ENCODE data around the gene MICA. TPM values are rescaled to one million over a fixed set of nuclear protein-coding genes. Genes with fewer than 3 reads are reported as not detected.
"Not testable (repeated sequence)": the region's sequence is repeated elsewhere in the genome, so short reads cannot be mapped to it uniquely, and the experiment has no call there.

The MICA gene
- polyA plus RNA-seq, 3 donors = 5.6 to 16.5 (median 6.9) TPM

DNA sequence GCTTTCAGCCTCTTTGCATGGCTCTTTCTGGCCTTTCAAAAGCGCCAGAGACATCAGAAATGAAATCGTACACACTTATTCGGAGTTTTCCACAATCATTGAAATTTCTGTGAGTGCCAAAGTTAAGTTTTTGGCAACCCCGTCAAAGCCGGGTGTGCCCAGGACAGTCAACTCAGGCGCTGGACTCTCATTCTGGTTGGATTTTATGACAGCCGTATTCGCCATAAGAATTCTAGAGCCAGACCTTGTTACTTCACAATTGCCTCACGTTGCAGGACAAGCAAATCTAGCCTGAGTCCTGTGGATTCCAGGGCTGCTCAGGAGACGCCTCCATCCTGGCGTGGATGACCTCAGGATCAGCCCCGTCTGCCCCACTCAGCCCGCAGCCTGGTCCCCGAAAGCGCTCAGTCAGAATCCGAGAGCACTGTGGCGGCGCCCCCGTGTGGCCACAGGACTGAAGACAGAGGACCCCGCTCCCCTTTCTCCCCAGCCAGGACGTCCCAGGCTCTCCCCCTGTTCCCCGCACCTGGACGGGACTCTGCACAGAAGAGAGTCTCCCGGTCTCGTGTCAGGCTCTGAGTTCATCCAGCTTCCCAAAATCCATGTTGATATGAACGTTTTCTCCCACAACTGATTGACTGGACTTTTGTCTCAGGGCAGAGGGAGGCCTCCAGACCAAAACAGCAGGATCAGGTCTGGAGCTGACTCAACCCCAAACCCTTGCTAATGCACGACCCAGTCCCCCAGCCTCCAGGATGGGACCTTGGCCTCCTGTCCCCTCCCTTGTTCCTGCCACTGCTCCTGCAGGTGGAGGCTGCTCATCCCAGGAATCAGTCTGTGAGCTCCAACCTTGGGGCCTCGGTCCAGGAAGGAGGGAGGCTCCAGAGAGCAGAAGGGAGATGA, 38.2 kb downstream of the MICA start:
- no peaks in the 10 kb centered on the region for H4K20me1 ChIP-seq (ENCODE audit: insufficient read depth, low read length)
- WGBS (ENCODE audit: insufficient coverage) = 17% methylated on average over 25 of the region's 28 CpGs
- no peak overlapping the region for H3K4me3 ChIP-seq (replicated peaks in 1 of 3; ENCODE audit: low read depth in 2 of 3, low read length in 3 of 3)
- H3K27ac ChIP-seq (ENCODE audit: low read depth in 1 of 2, low read length in 2 of 2) = no peak overlapping the region
- H3K4me2 ChIP-seq (replicated peaks; ENCODE audit: extremely low read depth, low read length, poor library complexity, severe bottlenecking) = no peak overlapping the region
- peaks cover 6 to 44% of the 10 kb centered on the region in 2 donors for H3K27me3 ChIP-seq (ENCODE audit: control insufficient read depth in 2 of 2, insufficient read depth in 2 of 2, low read length in 2 of 2)
- H3K9ac ChIP-seq (ENCODE audit: insufficient read depth, low read length, poor library complexity, severe bottlenecking) = no peak overlapping the region
- H2AFZ ChIP-seq (ENCODE audit: insufficient read depth, low read depth, low read length, poor library complexity, severe bottlenecking) = peak overlapping the region; percentile 4
- H3K36me3 Mint-ChIP-seq = peaks cover 0 to 3% of the 10 kb centered on the region in 2 donors
- H3K4me1 Mint-ChIP-seq = peaks cover 6% of the 10 kb centered on the region
- H3K4me3 Mint-ChIP-seq = peak overlapping the region in 1 of 2 donors; percentile 21
- peaks cover 6 to 20% (median 11%) of the 10 kb centered on the region in 7 donors for H3K9me3 Mint-ChIP-seq
- peaks cover 0 to 3% of the 10 kb centered on the region in 2 donors for H3K9me3 ChIP-seq (replicated peaks in 1 of 2; ENCODE audit: control insufficient read depth in 1 of 2, insufficient read depth in 1 of 2, low read length in 2 of 2)
- peaks cover 24 to 62% (median 29%) of the 10 kb centered on the region in 3 donors for H3K27me3 Mint-ChIP-seq (ENCODE audit: low read depth in 3 of 3)
- no peaks in the 10 kb centered on the region for H3K4me1 ChIP-seq (ENCODE audit: control insufficient read depth in 1 of 2, insufficient read depth in 2 of 2, low read length in 2 of 2)
- TF ChIP-seq, protein P1, sequence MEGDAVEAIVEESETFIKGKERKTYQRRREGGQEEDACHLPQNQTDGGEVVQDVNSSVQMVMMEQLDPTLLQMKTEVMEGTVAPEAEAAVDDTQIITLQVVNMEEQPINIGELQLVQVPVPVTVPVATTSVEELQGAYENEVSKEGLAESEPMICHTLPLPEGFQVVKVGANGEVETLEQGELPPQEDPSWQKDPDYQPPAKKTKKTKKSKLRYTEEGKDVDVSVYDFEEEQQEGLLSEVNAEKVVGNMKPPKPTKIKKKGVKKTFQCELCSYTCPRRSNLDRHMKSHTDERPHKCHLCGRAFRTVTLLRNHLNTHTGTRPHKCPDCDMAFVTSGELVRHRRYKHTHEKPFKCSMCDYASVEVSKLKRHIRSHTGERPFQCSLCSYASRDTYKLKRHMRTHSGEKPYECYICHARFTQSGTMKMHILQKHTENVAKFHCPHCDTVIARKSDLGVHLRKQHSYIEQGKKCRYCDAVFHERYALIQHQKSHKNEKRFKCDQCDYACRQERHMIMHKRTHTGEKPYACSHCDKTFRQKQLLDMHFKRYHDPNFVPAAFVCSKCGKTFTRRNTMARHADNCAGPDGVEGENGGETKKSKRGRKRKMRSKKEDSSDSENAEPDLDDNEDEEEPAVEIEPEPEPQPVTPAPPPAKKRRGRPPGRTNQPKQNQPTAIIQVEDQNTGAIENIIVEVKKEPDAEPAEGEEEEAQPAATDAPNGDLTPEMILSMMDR (IDR thresholded peaks at IDR 0.05) = peak; percentile 87
- peak overlapping the region in 1 of 7 donors; percentile 15 for H3K27ac Mint-ChIP-seq
- intact Hi-C loops (cut with micrococcal nuclease) = loop anchor here (2.0 kb wide), 2 partner anchors 43 to 45 kb away; no protein-coding TSS in a partner anchor
- DNase-seq = peak; percentile 71 to 75 (median 73)
- H3K79me2 ChIP-seq (ENCODE audit: insufficient read depth, low read length) = no peaks in the 10 kb centered on the region
- no peaks in the 10 kb centered on the region for H3K36me3 ChIP-seq (replicated peaks in 1 of 2; ENCODE audit: control insufficient read depth in 1 of 2, insufficient read depth in 2 of 2, low read length in 2 of 2)

DNA sequence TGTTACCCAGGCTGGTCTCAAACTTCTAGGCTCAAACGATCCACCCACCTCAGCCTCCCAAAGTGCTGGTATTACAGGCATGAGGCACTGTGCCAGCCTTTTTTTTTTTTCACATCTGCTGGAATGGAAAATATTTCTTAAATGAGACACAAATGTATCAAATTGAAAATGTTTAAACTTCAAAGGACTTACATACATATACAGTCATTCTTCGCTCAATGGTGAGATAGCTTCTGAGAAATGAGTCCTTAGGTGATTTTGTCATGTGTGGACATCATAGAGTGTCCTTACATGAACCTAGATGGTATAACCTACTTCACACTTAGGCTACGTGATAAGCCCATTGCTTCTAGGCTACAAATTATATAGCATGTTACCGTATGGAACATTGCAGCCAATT, 43.1 kb downstream of the MICA start:
- Histone ChIP-seq H3K27ac (ENCODE audit: low read depth in 1 of 2, low read length in 2 of 2) (no peak overlapping the region), H3K27me3 (ENCODE audit: control insufficient read depth in 2 of 2, insufficient read depth in 2 of 2, low read length in 2 of 2) (peaks cover 6 to 28% of the 10 kb centered on the region in 2 donors), H3K4me2 (replicated peaks; ENCODE audit: extremely low read depth, low read length, poor library complexity, severe bottlenecking) (no peak overlapping the region), H3K4me1 (ENCODE audit: control insufficient read depth in 1 of 2, insufficient read depth in 2 of 2, low read length in 2 of 2) (no peaks in the 10 kb centered on the region), H3K9ac (ENCODE audit: insufficient read depth, low read length, poor library complexity, severe bottlenecking) (no peak overlapping the region), H3K79me2 (ENCODE audit: insufficient read depth, low read length) (no peaks in the 10 kb centered on the region), H4K20me1 (ENCODE audit: insufficient read depth, low read length) (no peaks in the 10 kb centered on the region), H3K36me3 (replicated peaks in 1 of 2; ENCODE audit: control insufficient read depth in 1 of 2, insufficient read depth in 2 of 2, low read length in 2 of 2) (no peaks in the 10 kb centered on the region), H3K4me3 (replicated peaks in 1 of 3; ENCODE audit: low read depth in 2 of 3, low read length in 3 of 3) (no peak overlapping the region), H2AFZ (ENCODE audit: insufficient read depth, low read depth, low read length, poor library complexity, severe bottlenecking) (no peak overlapping the region), H3K9me3 (replicated peaks in 1 of 2; ENCODE audit: control insufficient read depth in 1 of 2, insufficient read depth in 1 of 2, low read length in 2 of 2) (peaks cover 0 to 9% of the 10 kb centered on the region in 2 donors)
- no peak for DNase-seq
- peaks cover 0 to 21% (median 9%) of the 10 kb centered on the region in 7 donors for H3K9me3 Mint-ChIP-seq
- no peak overlapping the region for H3K27ac Mint-ChIP-seq
- intact Hi-C loops (cut with micrococcal nuclease) = no loop called here
- peaks cover 7% of the 10 kb centered on the region for H3K4me1 Mint-ChIP-seq
- TF ChIP-seq, protein P1 (IDR thresholded peaks at IDR 0.05) = no peak
- peaks cover 15 to 39% (median 19%) of the 10 kb centered on the region in 3 donors for H3K27me3 Mint-ChIP-seq (ENCODE audit: low read depth in 3 of 3)
- no CpG with 5 or more reads among the region's 4 CpGs for WGBS (ENCODE audit: insufficient coverage)
- no peaks in the 10 kb centered on the region for H3K36me3 Mint-ChIP-seq
- H3K4me3 Mint-ChIP-seq = no peak overlapping the region

DNA sequence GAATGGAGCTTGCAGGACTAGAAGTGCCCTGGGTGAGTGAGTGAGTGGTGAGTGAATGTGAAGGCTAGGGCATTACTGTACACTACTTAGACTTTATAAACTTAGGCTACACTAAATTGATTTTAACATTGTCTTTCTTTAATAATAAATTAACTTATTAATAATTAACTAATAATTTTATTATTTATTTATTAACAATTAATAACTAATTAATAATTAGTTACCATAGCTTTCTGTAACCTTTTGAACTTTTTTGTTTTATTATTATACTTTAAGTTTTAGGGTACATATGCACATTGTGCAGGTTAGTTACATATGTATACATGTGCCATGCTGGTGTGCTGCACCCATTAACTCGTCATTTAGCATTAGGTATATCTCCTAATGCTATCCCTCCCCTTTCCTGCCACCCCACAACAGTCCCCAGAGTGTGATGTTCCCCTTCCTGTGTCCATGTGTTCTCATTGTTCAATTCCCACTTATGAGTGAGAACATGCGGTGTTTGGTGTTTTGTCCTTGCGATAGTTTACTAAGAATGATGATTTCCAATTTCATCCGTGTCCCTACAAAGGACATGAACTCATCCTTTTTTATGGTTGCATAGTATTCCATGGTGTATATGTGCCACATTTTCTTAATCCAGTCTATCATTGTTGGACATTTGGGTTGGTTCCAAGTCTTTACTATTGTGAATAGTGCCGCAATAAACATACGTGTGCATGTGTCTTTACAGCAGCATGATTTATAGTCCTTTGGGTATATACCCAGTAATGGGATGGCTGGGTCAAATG, 43.8 kb downstream of the MICA start:
- H3K9me3 Mint-ChIP-seq = peaks cover 0 to 23% (median 12%) of the 10 kb centered on the region in 7 donors
- WGBS (ENCODE audit: insufficient coverage) = no CpG with 5 or more reads among the region's 6 CpGs
- Histone ChIP-seq H3K27me3 (ENCODE audit: control insufficient read depth in 2 of 2, insufficient read depth in 2 of 2, low read length in 2 of 2) (peaks cover 6 to 22% of the 10 kb centered on the region in 2 donors), H3K9me3 (replicated peaks in 1 of 2; ENCODE audit: control insufficient read depth in 1 of 2, insufficient read depth in 1 of 2, low read length in 2 of 2) (peaks cover 0 to 10% of the 10 kb centered on the region in 2 donors)
- H3K4me3 ChIP-seq (replicated peaks in 1 of 3; ENCODE audit: low read depth in 2 of 3, low read length in 3 of 3); H3K27ac Mint-ChIP-seq; H3K9ac ChIP-seq (ENCODE audit: insufficient read depth, low read length, poor library complexity, severe bottlenecking); H3K36me3 Mint-ChIP-seq; H3K4me2 ChIP-seq (replicated peaks; ENCODE audit: extremely low read depth, low read length, poor library complexity, severe bottlenecking); intact Hi-C loops (cut with micrococcal nuclease); H3K36me3 ChIP-seq (replicated peaks in 1 of 2; ENCODE audit: control insufficient read depth in 1 of 2, insufficient read depth in 2 of 2, low read length in 2 of 2); H3K4me1 Mint-ChIP-seq; H4K20me1 ChIP-seq (ENCODE audit: insufficient read depth, low read length); H3K4me1 ChIP-seq (ENCODE audit: control insufficient read depth in 1 of 2, insufficient read depth in 2 of 2, low read length in 2 of 2); DNase-seq; H3K79me2 ChIP-seq (ENCODE audit: insufficient read depth, low read length); H3K27ac ChIP-seq (ENCODE audit: low read depth in 1 of 2, low read length in 2 of 2); H3K4me3 Mint-ChIP-seq; H2AFZ ChIP-seq (ENCODE audit: insufficient read depth, low read depth, low read length, poor library complexity, severe bottlenecking): not testable (repeated sequence)
- peaks cover 15 to 33% (median 18%) of the 10 kb centered on the region in 3 donors for H3K27me3 Mint-ChIP-seq (ENCODE audit: low read depth in 3 of 3)
